NCI-H774 (cell line): ENCODE results near the gene ITPR1.

ENCODE experiments used
- DNase-seq: peaks from one replicate; lab custom pipeline; 2025; lab: John Stamatoyannopoulos, UW

Gene ITPR1

GRCh38 chr3:4829031-4829394 is 335.9 kb downstream of the ITPR1 start:
- no peak for DNase-seq

GRCh38 chr3:4830586-4830914 is 337.4 kb downstream of the ITPR1 start:
- DNase-seq: no peak

GRCh38 chr3:4831580-4831950 is 338.4 kb downstream of the ITPR1 start:
- no peak for DNase-seq

- DNase-seq: no peak
Observed at GRCh38 chr3:4833471-4833870, 340.3 kb downstream of the ITPR1 start.

GRCh38 chr3:4834403-4834866 is 341.3 kb downstream of the ITPR1 start:
- no peak for DNase-seq

- no peak for DNase-seq
Observed at GRCh38 chr3:4835616-4836043, 342.5 kb downstream of the ITPR1 start.

- no peak for DNase-seq
Observed at GRCh38 chr3:4836516-4836915, 343.4 kb downstream of the ITPR1 start.

GRCh38 chr3:4837374-4837930 is 344.3 kb downstream of the ITPR1 start:
- DNase-seq: no peak

- no peak for DNase-seq
Observed at GRCh38 chr3:4838621-4839022, 345.5 kb downstream of the ITPR1 start.

GRCh38 chr3:4839278-4839677 is 346.1 kb downstream of the ITPR1 start:
- no peak for DNase-seq

- no peak for DNase-seq
Observed at GRCh38 chr3:4841225-4841624, 348.1 kb downstream of the ITPR1 start.

GRCh38 chr3:4841776-4842440 is 348.8 kb downstream of the ITPR1 start:
- no peak for DNase-seq

- no peak for DNase-seq
Observed at GRCh38 chr3:4843619-4844018, 350.5 kb downstream of the ITPR1 start.

GRCh38 chr3:4845882-4846281 is 352.7 kb downstream of the ITPR1 start:
- no peak for DNase-seq

GRCh38 chr3:4846543-4846942 is 353.4 kb downstream of the ITPR1 start:
- no peak for DNase-seq

GRCh38 chr3:4848176-4848825 is 355.2 kb downstream of the ITPR1 start:
- DNase-seq: no peak

- no peak for DNase-seq
Observed at GRCh38 chr3:4849136-4849535, 356.0 kb downstream of the ITPR1 start.

GRCh38 chr3:4849739-4850138 is 356.6 kb downstream of the ITPR1 start:
- no peak for DNase-seq

- DNase-seq: no peak
Observed at GRCh38 chr3:4850211-4850927, 357.2 kb downstream of the ITPR1 start.

- no peak for DNase-seq
Observed at GRCh38 chr3:4850928-4851265, 357.7 kb downstream of the ITPR1 start.

GRCh38 chr3:4852780-4853748 is 359.9 kb downstream of the ITPR1 start:
- DNase-seq: no peak

- no peak for DNase-seq
Observed at GRCh38 chr3:4853749-4854140, 360.6 kb downstream of the ITPR1 start.
